Keratinocyte (primary cell): ENCODE data around the gene ZNF804B. TPM values are rescaled to one million over a fixed set of nuclear protein-coding genes. Genes with fewer than 3 reads are reported as not detected.

ENCODE experiments used
- DNase-seq: peaks from one replicate; pipeline ENCODE4 v3.0.0-alpha.2; 2011; ENCODE audit warnings: low read depth, missing footprints, low spot score
- FAIRE-seq: peaks from 2 replicates; lab custom pipeline; 2011; peaks lifted over from hg19 to GRCh38; lab: Jason Lieb, UNC
- H2AFZ ChIP-seq: 2 replicates; pipeline ENCODE4 v1.6.0; 2012; ENCODE audit warnings: low read length, control low read depth, inconsistent platforms; ENCODE audit not compliant: control insufficient read depth
- H3K27ac ChIP-seq: 2 replicates; pipeline ENCODE4 v1.5.1; 2011; ENCODE audit warnings: low read length; ENCODE audit not compliant: control insufficient read depth, insufficient read depth
- H3K27me3 ChIP-seq: 3 replicates; pipeline ENCODE4 v1.6.0; 2011; ENCODE audit warnings: low read length; ENCODE audit not compliant: control insufficient read depth, insufficient read depth; ENCODE audit errors: extremely low read depth
- H3K36me3 ChIP-seq, 2 experiments: 2 replicates in 1 of 2; 3 replicates in 1 of 2; pipeline ENCODE4 v1.5.1; 2011; ENCODE audit warnings: low read length in 2 of 2, mild to moderate bottlenecking in 1 of 2; ENCODE audit not compliant: control insufficient read depth in 2 of 2, insufficient read depth in 2 of 2; ENCODE audit errors: extremely low read depth in 1 of 2
- H3K4me1 ChIP-seq: 3 replicates; pipeline ENCODE4 v1.5.1; 2011; ENCODE audit warnings: low read length; ENCODE audit not compliant: control insufficient read depth, insufficient read depth; ENCODE audit errors: extremely low read depth
- H3K4me2 ChIP-seq: 3 replicates; pipeline ENCODE4 v1.6.0; 2011; ENCODE audit warnings: low read depth, low read length; ENCODE audit not compliant: control insufficient read depth, insufficient read depth; ENCODE audit errors: extremely low read depth
- H3K4me3 ChIP-seq, 3 experiments: fragments of 200-600 bp in 1 of 3; sonication (generic) in 1 of 3; 2 replicates in 2 of 3; 3 replicates in 1 of 3; pipeline ENCODE4 v1.5.1; 2011 to 2016; ENCODE audit warnings: low read length in 3 of 3, mild to moderate bottlenecking in 3 of 3, control low read depth in 2 of 3, inconsistent platforms in 1 of 3, low read depth in 1 of 3, mixed read lengths in 1 of 3, mixed run types in 1 of 3, moderate library complexity in 1 of 3; ENCODE audit not compliant: control insufficient read depth in 2 of 3, insufficient read depth in 2 of 3; ENCODE audit errors: extremely low read depth in 1 of 3
- H3K79me2 ChIP-seq: 2 replicates; pipeline ENCODE4 v1.6.0; 2012; ENCODE audit warnings: low read length; ENCODE audit not compliant: control insufficient read depth, insufficient read depth
- H3K9ac ChIP-seq: 3 replicates; pipeline ENCODE4 v1.6.0; 2011; ENCODE audit warnings: low read length; ENCODE audit not compliant: control insufficient read depth, insufficient read depth; ENCODE audit errors: extremely low read depth
- H3K9me1 ChIP-seq: 3 replicates; pipeline ENCODE4 v1.6.0; 2011; ENCODE audit warnings: low read length; ENCODE audit not compliant: control insufficient read depth, insufficient read depth; ENCODE audit errors: extremely low read depth
- H3K9me3 ChIP-seq: 2 replicates; pipeline ENCODE4 v1.5.1; 2012; ENCODE audit warnings: low read depth, low read length; ENCODE audit not compliant: control insufficient read depth
- H4K20me1 ChIP-seq: 3 replicates; pipeline ENCODE4 v1.6.0; 2011; ENCODE audit warnings: low read length; ENCODE audit not compliant: control insufficient read depth, insufficient read depth; ENCODE audit errors: extremely low read depth
- CTCF ChIP-seq, 3 experiments: IDR thresholded peaks in 1 of 3; conservative IDR thresholded peaks in 1 of 3; optimal IDR thresholded peaks in 1 of 3; 2 replicates in 2 of 3; 3 replicates in 1 of 3; pipeline versions ENCODE3 to v1.5.1; 2011; ENCODE audit warnings: low read length in 3 of 3, mild to moderate bottlenecking in 3 of 3, moderate library complexity in 2 of 3, control low read depth in 1 of 3, inconsistent platforms in 1 of 3; ENCODE audit not compliant: insufficient read depth in 2 of 3; ENCODE audit errors: extremely low read depth in 1 of 3
- EZH2 ChIP-seq: IDR thresholded peaks from one replicate; pipeline ENCODE4 v1.6.1; 2012; ENCODE audit warnings: inconsistent platforms, mild to moderate bottlenecking, low read length, moderate library complexity
- dilution Hi-C: fragments of 300-500 bp; cut with MboI; formaldehyde crosslinking; loops from one replicate; pipeline ENCODE4 v1.7.0; 2020; ENCODE audit warnings: low sequenced_read_pairs; ENCODE audit not compliant: extremely low pct_ligation_motif_present
- polyA plus RNA-seq, 5 experiments: library from polyadenylated mRNA; depleted of rRNA in 3 of 5; stranded (reverse) in 3 of 5; stranded (forward) in 1 of 5; unstranded in 1 of 5; fragments of >200 nt; gene quantifications; 1 replicate in 1 of 5; 2 replicates in 3 of 5; 3 replicates in 1 of 5; pipeline versions ENCODE4 v1.2.1 to v1.2.3, GENCODE V29; 2011 to 2012; ENCODE audit warnings: missing spikeins in 2 of 5, low read depth in 1 of 5, low replicate concordance in 1 of 5

The ZNF804B gene
- polyA plus RNA-seq, 1 donor (not counting 4 experiments of a cell fraction or from before 2014, with no cell fraction given): not detected

DNA sequence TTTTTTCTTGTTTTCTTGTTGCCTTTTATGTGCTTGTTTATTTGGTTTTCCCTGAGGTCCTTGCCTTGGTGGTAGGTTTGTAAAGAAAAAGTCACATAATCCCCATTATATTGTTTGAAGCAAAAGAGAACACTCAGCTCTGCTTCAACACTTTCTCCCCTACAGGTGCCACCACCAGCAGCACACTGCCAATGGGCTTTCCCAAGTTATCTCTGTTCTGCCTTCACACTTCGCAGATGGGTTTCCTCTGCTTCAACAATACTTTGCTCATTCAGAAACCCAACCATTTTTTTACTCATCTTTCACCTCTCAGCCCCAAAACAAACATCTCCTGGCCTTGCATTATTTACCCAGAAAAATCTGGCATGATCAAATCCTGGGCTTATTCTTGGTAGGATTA, 411.1 kb downstream of the ZNF804B start:
- no peaks in the 10 kb centered on the region for H3K9me1 ChIP-seq
- H3K4me2 ChIP-seq: no peak overlapping the region
- no peak overlapping the region for H3K27ac ChIP-seq
- dilution Hi-C loops: loop anchor here (25.0 kb wide), 1 partner anchor 108 kb away; no protein-coding TSS in a partner anchor
- no peaks in the 10 kb centered on the region for H3K4me1 ChIP-seq
- H3K9ac ChIP-seq: no peak overlapping the region
- H3K36me3 ChIP-seq: no peaks in the 10 kb centered on the region
- H3K79me2 ChIP-seq: no peaks in the 10 kb centered on the region
- no peak overlapping the region for H2AFZ ChIP-seq
- FAIRE-seq (no peak), DNase-seq (no peak)
- no peak for TF ChIP-seq CTCF (optimal IDR thresholded peaks at IDR 0.05 in 1 of 3, IDR thresholded peaks at IDR 0.05 in 1 of 3, conservative IDR thresholded peaks at IDR 0.05 in 1 of 3; ENCODE audit: extremely low read depth in 1 of 3, insufficient read depth in 2 of 3, low read length in 3 of 3)
- no peak for TF ChIP-seq EZH2
- no peaks in the 10 kb centered on the region for H3K9me3 ChIP-seq
- H4K20me1 ChIP-seq: no peaks in the 10 kb centered on the region
- no peaks in the 10 kb centered on the region for H3K27me3 ChIP-seq
- H3K4me3 ChIP-seq: no peak overlapping the region

- DNase-seq (no peak), FAIRE-seq (no peak)
- Histone ChIP-seq H2AFZ (no peak overlapping the region), H3K9ac (no peak overlapping the region), H3K9me3 (no peaks in the 10 kb centered on the region), H3K4me1 (no peaks in the 10 kb centered on the region), H3K4me3 (no peak overlapping the region), H3K4me2 (no peak overlapping the region), H3K79me2 (no peaks in the 10 kb centered on the region), H4K20me1 (no peaks in the 10 kb centered on the region), H3K36me3 (no peaks in the 10 kb centered on the region), H3K9me1 (no peaks in the 10 kb centered on the region), H3K27me3 (no peaks in the 10 kb centered on the region), H3K27ac (no peak overlapping the region)
- TF ChIP-seq CTCF (optimal IDR thresholded peaks at IDR 0.05 in 1 of 3, IDR thresholded peaks at IDR 0.05 in 1 of 3, conservative IDR thresholded peaks at IDR 0.05 in 1 of 3; ENCODE audit: extremely low read depth in 1 of 3, insufficient read depth in 2 of 3, low read length in 3 of 3) (no peak), EZH2 (no peak)
- dilution Hi-C loops: no loop called here
These were observed 422.6 kb downstream of the ZNF804B start for GRCh38 chr7:89182116-89182515.
